Activated naive CD4-positive, alpha-beta T cell (primary cell): ENCODE measurements around the gene GET3.
"Not testable (repeated sequence)": the region's sequence is repeated elsewhere in the genome, so short reads cannot be mapped to it uniquely, and the experiment has no call there.

ENCODE experiments used
- DNase-seq, 4 experiments: peaks; one replicate each; lab custom pipeline; 2025; lab: John Stamatoyannopoulos, UW

Gene GET3

GRCh38 chr19:12715929-12716328 is 21.4 kb upstream of the GET3 start:
- no peak for DNase-seq

GRCh38 chr19:12720296-12720695 is 17.0 kb upstream of the GET3 start:
- no peak for DNase-seq

- DNase-seq, result no peak
These were observed 16.2 kb upstream of the GET3 start for GRCh38 chr19:12720851-12721655.

- peak in 3 of 4 experiments; percentile 17 to 45 (median 44) for DNase-seq
These were observed 15.4 kb upstream of the GET3 start for GRCh38 chr19:12721656-12722565.

- peak; percentile 67 to 87 (median 78) for DNase-seq
These were observed 14.5 kb upstream of the GET3 start for GRCh38 chr19:12722566-12723380.

- DNase-seq, result no peak
These were observed 14.0 kb upstream of the GET3 start for GRCh38 chr19:12723381-12723640.

GRCh38 chr19:12723641-12724426 is 13.5 kb upstream of the GET3 start, which contains the start of gene TNPO2:
TSS of gene TNPO2 (minus strand) at chr19:12723932. CDS start at chr19:12720977, 2,955 bp downstream.
- peak; percentile 30 to 50 (median 42) for DNase-seq

GRCh38 chr19:12725612-12726011 is 11.7 kb upstream of the GET3 start:
- not testable (repeated sequence) for DNase-seq

- no peak for DNase-seq
These were observed 10.3 kb upstream of the GET3 start for GRCh38 chr19:12726988-12727316.

GRCh38 chr19:12727745-12728433 is 9.4 kb upstream of the GET3 start:
- DNase-seq, result no peak

GRCh38 chr19:12730064-12730463 is 7.2 kb upstream of the GET3 start:
- DNase-seq, result no peak

- no peak for DNase-seq
These were observed 6.0 kb upstream of the GET3 start for GRCh38 chr19:12731337-12731736.

GRCh38 chr19:12733369-12734214 is 3.7 kb upstream of the GET3 start:
- peak in 1 of 4 experiments; percentile 19 for DNase-seq

GRCh38 chr19:12737835-12738351 is 596 bp downstream of the GET3 start:
- DNase-seq, result no peak

- no peak for DNase-seq
These were observed 8.0 kb downstream of the GET3 start for GRCh38 chr19:12745166-12745897.

- no peak for DNase-seq
These were observed 11.2 kb downstream of the GET3 start for GRCh38 chr19:12748489-12748888.

- no peak for DNase-seq
These were observed 12.7 kb downstream of the GET3 start for GRCh38 chr19:12749938-12750521.

- no peak for DNase-seq
These were observed 13.6 kb downstream of the GET3 start for GRCh38 chr19:12750851-12751250.

- no peak for DNase-seq
These were observed 14.3 kb downstream of the GET3 start, which contains the start of gene BEST2 for GRCh38 chr19:12751635-12752034. TSS of gene BEST2 (plus strand) at chr19:12751791. CDS start at chr19:12752593, 802 bp downstream.
